ENCODE measurements around the gene ITM2C. TPM values are rescaled to one million over a fixed set of nuclear protein-coding genes. Genes with fewer than 3 reads are reported as not detected.

ITM2C gene
- total and polyA plus RNA-seq, 2 experiments from 2014 or later: 241 to 367 TPM

- ATAC-seq: no peak
- H3K4me3 Mint-ChIP-seq: no peak overlapping the region
- Histone ChIP-seq H4K20me1 (replicated peaks; ENCODE audit: insufficient read depth) (no peaks in the 10 kb centered on the region), H2AFZ (no peak overlapping the region), H3K4me1 (ENCODE audit: insufficient read depth) (no peaks in the 10 kb centered on the region), H3K79me2 (replicated peaks; ENCODE audit: insufficient read depth) (no peaks in the 10 kb centered on the region), H3F3A (replicated peaks; ENCODE audit: low read depth) (no peaks in the 10 kb centered on the region), H3K9me2 (ENCODE audit: insufficient read depth) (no peaks in the 10 kb centered on the region), H3K27me3 (ENCODE audit: insufficient read depth) (no peaks in the 10 kb centered on the region), H3K4me2 (no peak overlapping the region), H3K4me3 (no peak overlapping the region), H3K27ac (ENCODE audit: low read depth) (no peak overlapping the region), H3K36me3 (ENCODE audit: insufficient read depth) (no peaks in the 10 kb centered on the region)
- H3K27ac Mint-ChIP-seq: no peak overlapping the region
- no peaks in the 10 kb centered on the region for H3K36me3 Mint-ChIP-seq (ENCODE audit: low read depth)
- TF ChIP-seq NANOG (IDR thresholded peaks at IDR 0.05; ENCODE audit: borderline replicate concordance): no peak
- no peak for TF ChIP-seq POLR2AphosphoS5 (IDR thresholded peaks at IDR 0.05; ENCODE audit: low read depth)
- no peak for TF ChIP-seq REST (IDR thresholded peaks at IDR 0.05; ENCODE audit: unreplicated experiment)
- no peak for TF ChIP-seq ETS1 (IDR thresholded peaks at IDR 0.05)
- TF ChIP-seq STAT1 (IDR thresholded peaks at IDR 0.05; ENCODE audit: unreplicated experiment): no peak
- TF ChIP-seq EZH2phosphoT487 (IDR thresholded peaks at IDR 0.05; ENCODE audit: unreplicated experiment): no peak
- no peak for TF ChIP-seq CREB1 (CRISPR knock-in tag; IDR thresholded peaks at IDR 0.05; ENCODE audit: low read depth)
- no peak for TF ChIP-seq ZNF114 (CRISPR knock-in tag; IDR thresholded peaks at IDR 0.05)
- TF ChIP-seq EZH2 (IDR thresholded peaks at IDR 0.05; ENCODE audit: low read depth, unreplicated experiment): no peak
- TF ChIP-seq CTCF (conservative IDR thresholded peaks at IDR 0.05; ENCODE audit: low read depth in 2 of 2): no peak
- TF ChIP-seq JUNB (IDR thresholded peaks at IDR 0.05; ENCODE audit: unreplicated experiment): no peak
- TF ChIP-seq ZNF331 (CRISPR knock-in tag; IDR thresholded peaks at IDR 0.05; ENCODE audit: low read depth): no peak
- no peak for TF ChIP-seq ZNF462 (CRISPR knock-in tag; IDR thresholded peaks at IDR 0.05)
- no peaks in the 10 kb centered on the region for H3K9me3 Mint-ChIP-seq
- H3K27me3 Mint-ChIP-seq (ENCODE audit: insufficient read depth, low read depth, poor library complexity): peaks cover 9% of the 10 kb centered on the region
- peaks cover 9% of the 10 kb centered on the region for H3K4me1 Mint-ChIP-seq
- no peak for DNase-seq (ENCODE audit: low spot score)
These were observed 60.7 kb downstream of the ITM2C start for GRCh38 chr2:230925443-230925878.
